HG03378 (cell line): ENCODE results near the gene ABHD2.
A peak's percentile ranks its signal among the peaks of the same experiment; 100 is the strongest.
"Not testable (repeated sequence)": the region's sequence is repeated elsewhere in the genome, so short reads cannot be mapped to it uniquely, and the experiment has no call there.

ENCODE experiments used
- ATAC-seq: cut with Tn5 transposase; IDR thresholded peaks from one replicate; pipeline ENCODE4 v1.9.1; 2021; ENCODE audit warnings: mild to moderate bottlenecking, moderate library complexity; ENCODE audit not compliant: unreplicated experiment

Gene ABHD2, protein sequence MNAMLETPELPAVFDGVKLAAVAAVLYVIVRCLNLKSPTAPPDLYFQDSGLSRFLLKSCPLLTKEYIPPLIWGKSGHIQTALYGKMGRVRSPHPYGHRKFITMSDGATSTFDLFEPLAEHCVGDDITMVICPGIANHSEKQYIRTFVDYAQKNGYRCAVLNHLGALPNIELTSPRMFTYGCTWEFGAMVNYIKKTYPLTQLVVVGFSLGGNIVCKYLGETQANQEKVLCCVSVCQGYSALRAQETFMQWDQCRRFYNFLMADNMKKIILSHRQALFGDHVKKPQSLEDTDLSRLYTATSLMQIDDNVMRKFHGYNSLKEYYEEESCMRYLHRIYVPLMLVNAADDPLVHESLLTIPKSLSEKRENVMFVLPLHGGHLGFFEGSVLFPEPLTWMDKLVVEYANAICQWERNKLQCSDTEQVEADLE

DNA sequence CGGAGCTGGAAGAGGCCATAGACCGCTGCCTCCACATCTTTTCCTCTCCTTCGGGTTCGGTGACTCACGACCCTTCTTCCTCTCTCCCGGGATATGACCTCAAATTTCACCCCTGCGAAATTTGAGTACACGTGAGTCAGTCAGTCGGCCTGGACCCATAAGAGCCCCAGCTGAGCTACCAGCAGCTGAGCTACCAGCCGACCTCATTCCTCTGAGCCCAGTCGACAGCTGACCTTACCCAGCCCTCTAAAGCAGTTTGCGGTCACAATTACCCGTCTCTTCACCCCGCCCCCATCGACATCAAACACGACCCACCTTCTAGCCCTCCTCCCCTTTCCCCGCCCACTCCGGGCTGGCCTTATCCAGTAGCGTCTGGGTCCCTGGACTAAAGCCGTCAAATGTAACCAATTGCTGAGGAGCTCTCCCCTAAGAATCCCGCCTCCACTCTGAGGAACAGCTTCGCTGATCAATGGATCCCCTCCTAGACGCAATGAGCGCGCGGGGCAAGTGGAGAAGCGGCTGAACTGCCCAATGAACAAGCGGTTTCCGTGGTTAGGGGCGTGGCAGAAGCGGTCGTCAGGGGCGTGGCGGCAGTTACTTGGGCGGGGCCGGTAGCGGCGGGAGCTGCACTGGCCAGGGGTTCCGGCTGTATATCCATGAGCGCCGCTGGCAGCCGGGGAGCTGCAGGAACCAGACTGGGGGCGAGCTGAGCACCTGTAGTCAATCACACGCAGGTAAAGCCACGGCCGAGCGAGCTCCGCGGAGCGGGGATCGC lies at the start of gene ABHD2:
Gene ABHD2 (plus strand): TSS at position 627 of the 775 bp plus-strand sequence. CDS start 27,872 bp downstream, outside the sequence.
- ATAC-seq, result peak; percentile 95

DNA sequence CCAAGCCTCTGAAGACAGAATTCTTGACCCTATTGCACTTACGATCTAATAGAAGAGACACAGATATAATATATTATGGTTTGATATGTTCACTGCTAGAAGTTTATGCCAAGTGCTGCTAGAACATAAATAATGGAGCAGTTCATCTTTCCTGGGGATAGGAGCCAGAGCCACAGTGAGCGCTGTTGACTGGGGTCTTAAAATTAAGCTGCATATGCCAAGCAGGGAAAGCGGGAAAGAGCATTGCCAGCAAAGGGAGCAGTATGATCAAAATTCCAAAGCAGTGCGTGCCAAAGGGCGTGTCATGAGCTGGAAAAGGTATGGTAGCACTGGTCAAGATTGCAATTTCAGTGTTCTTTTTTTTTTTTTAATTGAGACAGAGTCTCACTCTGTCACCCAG lies 49.1 kb upstream of the ABHD2 start:
- no peak for ATAC-seq

DNA sequence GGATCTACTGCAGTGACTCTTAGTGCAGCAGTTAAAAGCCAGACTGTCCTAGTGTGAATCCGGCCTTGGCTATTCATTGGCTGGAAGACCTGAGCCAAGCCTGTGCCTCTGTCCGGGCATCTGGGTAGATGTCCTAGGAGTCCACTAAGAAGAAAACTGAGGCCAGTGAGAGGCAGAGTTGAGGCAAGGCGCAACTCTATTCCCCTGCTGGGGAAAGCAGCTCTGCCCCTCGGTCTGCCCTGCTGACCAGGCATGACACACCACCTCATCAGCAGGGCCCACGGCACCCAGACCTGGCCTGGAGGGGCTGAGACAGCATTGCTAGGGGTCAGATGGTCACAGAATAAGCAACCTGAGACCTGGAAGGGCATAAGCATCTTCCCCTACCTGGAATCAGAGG lies 46.7 kb upstream of the ABHD2 start:
- no peak for ATAC-seq

DNA sequence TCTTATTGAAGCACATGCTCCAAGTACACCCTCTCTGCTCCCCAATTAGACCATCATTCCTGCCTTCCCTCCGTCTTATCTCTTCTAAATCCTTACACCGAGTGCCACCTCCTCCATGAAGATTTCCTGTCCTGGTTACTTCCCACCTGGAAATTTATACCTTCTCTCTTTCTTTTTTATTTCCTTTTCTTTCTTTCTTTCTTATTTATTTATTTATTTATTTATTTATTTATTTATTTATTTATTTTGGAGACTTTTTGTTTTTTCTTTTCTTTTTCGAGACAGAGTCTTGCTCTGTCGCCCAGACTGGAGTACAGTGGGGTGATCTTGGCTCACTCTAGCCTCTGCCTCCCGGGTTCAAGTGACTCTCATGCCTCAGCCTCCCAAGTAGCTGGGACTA lies 45.9 kb upstream of the ABHD2 start:
- no peak for ATAC-seq

DNA sequence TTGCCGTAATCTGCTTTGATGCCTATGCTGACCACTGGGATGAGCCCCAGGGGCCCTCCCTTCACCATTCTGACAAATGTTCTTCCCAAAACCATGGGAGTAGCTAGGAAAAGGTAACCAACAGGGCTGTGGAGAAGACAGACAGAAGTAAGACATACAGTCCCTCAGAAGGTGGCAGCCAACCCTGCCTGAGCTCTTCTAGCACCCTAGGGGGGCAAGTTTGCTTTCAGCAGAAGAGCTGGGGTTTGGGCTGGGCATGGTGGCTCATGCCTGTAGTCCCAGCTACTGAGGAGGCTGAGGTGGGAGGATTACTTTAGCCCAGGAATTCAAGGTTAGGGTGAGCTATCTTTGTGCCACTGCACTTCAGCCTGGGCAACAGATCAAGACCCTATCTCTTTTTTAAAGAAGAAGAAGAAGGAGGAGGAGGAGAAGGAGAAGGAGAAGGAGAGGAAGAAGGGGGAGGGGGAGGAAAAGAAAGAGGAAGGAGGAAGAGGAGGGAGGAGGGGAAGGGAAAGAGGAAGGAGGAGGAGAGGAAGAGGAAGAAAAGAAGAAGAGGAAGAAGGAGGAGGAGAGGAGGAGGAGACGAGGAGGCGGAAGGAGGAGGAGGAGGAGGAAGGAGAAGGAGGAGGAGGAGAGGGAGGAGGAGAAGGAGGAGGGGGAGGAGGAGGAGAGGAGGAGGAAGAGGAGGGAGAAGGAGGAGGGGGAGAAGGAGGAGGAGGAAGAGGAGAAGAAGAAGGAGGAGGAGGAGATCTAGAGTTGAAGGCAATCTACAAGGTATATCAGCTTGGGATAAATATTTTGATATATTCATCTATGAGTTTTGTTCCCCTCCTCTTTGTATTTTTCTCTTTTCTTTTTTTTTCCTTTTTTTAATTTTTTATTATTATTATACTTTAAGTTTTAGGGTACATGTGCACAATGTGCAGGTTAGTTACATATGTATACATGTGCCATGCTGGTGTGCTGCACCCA lies 44.9 kb upstream of the ABHD2 start:
- no peak for ATAC-seq

DNA sequence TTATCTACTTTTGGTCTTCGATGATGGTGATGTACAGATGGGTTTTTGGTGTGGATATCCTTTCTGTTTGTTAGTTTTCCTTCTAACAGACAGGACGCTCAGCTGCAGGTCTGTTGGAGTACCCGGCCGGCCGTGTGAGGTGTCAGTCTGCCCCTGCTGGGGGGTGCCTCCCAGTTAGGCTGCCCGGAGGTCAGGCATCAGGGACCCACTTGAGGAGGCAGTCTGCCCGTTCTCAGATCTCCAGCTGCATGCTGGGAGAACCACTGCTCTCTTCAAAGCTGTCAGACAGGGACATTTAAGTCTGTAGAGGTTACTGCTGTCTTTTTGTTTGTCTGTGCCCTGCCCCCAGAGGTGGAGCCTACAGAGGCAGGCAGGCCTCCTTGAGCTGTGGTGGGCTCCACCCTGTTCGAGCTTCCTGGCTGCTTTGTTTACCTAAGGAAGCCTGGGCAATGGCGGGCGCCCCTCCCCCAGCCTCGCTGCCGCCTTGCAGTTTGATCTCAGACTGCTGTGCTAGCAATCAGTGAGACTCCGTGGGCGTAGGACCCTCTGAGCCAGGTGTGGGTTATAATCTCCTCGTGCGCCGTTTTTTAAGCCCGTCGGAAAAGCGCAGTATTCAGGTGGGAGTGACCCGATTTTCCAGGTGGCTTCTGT lies 39.1 kb upstream of the ABHD2 start:
- not testable (repeated sequence) for ATAC-seq

DNA sequence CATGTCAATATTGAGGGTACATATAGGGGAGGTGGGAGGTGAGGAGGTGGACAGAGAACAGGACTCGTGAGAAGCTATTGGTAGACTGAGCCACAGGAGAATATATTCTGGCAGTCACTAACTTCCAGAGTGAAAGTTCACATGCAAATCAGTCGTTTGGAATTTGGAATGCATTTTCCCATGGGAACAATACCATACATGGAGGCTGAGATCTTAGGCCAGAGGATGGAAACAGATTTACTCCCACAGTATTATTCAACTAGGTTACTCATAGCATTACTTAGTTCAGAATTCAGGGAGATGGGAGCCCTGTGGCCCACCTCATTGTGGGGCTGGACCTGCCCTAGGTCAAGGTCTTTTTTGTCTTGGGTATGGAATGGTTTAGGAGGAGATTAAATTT lies 36.4 kb upstream of the ABHD2 start:
- no peak for ATAC-seq

DNA sequence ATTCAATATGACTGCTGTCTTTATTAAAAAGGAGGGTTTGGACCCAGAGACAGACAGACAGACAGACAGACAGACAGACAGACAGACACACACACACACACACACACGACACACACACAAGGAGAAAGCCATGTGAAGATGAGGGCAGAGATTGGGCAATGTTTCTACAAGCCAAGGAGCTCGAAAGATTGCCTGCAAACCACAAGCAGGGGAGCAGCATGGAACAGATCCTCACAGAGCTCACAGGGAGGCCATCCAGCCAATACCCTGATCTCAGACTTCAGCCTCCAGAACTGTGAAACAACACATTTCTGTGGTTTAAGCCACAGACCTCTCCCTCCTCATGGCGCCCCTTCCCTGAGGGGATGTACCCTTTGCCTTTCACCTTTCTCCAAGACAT lies 35.8 kb upstream of the ABHD2 start:
- no peak for ATAC-seq

DNA sequence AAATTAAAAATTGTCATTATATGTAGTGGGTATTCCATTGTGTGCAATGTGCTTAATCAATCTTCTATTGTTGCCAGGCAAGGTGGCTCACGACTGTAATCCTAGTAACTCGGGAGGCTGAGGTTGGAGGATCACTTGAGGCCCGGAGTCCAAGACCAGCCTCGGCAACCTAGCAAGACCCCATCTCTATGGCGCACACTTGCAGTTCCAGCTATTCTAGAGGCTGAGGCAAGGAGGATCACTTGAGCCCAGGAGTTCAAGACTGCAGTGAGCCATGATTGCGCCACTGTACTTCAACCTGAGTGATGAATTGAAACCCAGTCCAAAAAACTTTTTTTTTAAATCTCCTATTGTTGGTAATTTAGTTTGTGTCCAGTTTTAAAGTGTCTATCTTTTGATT lies 33.4 kb upstream of the ABHD2 start:
- no peak for ATAC-seq

DNA sequence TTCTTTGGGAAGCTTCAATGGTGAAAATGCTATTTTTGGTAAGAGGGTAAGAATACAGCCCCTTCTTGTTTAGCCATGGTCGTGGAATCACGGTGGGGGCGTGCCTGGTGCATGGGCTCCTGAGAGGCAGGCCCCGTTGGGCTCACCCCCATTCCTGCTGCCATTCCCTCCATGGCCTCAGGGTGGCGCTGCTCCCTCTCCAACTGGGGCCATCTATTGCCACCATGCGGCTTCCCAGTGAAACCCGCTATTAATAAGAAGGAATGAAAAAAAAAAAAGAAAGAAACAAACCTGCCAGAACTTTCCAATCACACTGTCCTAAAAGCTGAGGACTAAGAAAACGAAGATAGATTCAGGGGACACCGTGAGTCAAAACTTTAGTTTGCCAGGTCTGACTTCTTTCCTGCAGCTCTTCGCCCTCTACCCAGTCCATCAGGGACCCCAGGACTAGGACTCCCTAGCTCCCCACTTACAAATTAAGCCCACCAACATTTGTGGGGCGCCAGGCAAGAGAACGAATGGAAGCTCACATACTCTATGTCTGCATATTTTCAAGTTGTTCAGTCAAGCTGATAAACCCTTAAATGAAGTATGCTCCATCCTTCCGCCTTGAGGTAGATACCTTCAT lies 30.6 kb upstream of the ABHD2 start:
- peak; percentile 67 for ATAC-seq

DNA sequence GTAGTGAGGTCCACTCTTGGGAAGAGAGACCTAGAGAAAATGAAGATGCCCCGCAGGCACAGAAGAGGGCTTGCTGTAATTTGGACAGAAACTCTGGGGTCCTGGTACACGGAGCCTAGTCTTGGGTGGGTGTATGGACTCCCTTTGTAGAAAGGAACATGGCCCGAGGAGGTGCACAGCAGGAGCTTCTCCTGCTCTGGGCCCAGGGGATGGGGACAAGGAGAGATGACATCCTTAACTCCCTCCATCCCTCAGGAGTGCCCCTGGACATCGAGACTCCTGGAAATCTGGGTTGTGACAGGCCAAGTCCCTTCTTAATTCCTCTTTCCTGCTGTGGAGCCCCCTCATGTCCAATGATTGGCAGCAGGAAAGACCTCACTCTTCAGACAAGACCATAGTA lies 29.9 kb upstream of the ABHD2 start:
- ATAC-seq, result no peak

DNA sequence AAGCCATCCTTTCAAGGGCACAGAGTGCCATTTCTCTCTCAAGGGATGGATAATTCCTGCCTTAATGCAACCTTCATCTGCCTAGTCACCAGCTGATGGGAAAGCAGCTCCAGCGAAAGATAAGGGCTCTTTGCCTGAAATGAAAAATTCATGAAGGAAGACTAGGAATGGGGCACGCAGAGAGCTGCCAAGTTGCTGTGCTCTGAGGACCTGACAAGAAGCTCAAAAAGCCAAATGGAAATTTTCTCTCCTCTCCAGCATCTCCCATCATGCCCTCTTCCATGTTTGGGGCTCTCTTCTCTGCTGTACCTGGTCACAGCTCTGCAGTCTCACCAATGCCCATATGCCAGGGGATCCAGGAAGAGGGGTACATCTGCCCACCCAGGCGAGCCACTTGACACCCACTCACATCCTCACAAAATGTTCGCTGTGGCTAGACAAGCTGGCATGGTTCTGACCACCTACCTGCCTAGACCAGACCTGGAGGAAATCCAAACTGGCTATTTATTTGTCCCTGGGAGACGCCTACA lies 29.3 kb upstream of the ABHD2 start:
- no peak for ATAC-seq

DNA sequence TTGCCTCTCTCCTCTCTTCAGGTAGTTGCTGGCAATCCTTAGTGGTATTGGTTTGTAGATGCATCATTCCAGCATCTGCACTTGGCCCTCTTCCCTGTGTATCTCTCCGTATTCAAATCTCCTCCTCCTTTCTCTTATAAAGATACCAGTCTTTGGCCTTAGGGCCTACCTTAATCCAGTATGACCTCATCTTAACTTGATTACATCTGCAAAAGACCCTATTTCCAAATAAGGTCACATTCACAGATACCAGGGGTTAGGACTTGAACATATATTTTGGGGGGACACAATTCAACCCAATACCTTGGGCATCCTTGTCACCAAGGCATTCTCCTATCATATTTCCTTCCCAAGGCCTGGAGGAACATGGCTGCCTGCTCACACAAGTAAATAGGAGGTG lies 22.0 kb upstream of the ABHD2 start:
- no peak for ATAC-seq

DNA sequence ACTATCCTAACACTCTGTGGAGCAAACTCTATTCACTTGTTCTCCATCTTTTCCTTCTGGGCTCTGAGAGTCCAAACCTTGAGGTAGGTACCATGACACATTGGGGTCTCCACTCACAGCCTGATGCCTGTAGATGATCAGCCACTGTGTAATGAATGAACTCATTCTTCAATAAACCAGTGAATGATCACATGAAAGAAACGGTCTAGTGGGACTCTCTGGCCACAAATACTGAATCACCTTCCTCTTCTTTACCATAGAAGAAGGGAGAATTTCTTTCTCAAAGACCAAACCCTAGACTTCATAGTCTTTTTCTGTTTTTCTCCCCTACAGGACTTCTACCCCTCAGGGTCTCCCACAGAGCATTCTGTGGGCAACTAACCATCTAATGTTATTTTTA lies 20.5 kb upstream of the ABHD2 start:
- peak; percentile 57 for ATAC-seq

DNA sequence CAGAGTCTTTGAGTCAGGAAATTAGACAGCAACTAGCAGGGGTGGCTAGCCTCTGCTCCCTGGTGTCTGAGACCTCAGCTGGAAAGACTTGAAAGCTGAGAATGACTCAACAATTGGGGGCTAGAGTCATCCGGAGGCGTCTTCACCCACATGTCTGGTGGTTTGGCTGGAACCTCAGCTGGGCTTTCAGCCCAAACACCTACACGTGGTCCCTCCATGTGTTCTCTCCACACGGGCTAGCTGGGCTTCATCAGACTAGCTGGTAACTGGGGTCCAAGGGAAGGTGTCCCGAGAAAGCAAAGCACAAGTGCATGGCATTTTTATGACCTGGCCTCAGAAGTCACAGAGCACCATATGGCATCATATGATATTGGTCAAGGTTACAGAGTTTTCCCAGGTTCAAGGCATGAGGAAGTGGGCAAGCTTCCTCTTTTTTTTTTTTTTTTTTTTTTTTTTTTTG lies 19.9 kb upstream of the ABHD2 start:
- peak; percentile 89 for ATAC-seq

DNA sequence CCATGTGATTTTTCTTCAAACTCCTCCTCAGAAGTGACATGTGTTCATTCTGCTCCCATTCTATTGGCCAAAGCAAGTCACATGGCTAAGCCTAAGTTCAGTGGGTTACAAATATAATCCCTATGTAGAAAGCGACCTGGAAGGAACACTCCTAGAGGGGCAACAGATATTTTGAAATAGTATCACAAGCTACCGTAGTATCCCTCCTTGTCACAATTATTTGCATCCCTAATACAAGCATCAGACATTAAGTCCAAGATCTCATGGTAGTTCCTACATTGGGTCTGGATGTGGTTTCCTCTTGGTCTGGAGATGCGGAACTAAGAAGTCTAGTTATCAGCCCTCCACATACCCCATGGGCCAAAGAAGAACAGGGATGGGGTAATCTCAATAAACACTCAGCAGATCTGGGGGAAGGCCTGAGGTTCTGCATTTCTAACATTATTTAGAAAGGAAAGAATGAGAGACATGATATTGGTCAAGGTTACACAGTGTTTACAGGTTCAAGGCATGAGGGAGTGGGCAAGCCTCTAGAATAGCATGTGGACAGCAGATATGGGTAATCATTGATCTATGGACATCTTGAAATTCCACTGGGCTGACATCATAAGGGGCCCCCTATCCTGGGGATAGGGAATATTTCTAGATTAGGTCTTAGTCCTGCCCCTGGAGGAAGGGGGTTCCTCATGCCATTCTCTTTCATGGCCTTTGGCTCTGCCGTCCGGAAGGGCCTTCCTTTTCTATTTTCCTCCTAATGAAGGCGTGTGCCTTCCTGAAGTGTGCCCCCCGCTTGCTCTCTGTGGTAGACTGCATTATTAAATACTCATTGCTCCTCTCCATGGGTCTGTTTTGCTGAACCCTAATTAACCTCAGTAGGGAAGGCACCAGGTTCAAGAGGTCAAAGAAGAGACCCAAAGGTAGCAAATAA lies 17.8 kb upstream of the ABHD2 start:
- no peak for ATAC-seq

DNA sequence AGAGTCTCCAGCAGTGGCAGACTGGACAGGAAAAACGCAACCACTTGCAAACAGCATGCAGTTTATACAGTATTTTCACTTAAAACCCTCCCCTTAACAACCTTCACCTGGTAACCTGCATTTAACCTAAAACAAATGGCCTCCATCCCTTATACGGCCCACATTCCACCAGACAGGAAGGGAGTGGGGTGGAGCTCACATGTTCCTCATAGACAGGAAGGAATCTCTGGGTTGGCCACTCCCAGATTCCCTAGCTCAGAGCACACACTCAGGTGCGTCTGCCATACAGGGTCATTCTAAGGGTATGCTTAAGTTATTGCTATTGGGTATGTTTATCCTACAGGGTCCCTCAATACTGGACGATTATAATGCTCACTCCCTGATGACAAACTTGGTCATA lies 16.8 kb upstream of the ABHD2 start:
- no peak for ATAC-seq

DNA sequence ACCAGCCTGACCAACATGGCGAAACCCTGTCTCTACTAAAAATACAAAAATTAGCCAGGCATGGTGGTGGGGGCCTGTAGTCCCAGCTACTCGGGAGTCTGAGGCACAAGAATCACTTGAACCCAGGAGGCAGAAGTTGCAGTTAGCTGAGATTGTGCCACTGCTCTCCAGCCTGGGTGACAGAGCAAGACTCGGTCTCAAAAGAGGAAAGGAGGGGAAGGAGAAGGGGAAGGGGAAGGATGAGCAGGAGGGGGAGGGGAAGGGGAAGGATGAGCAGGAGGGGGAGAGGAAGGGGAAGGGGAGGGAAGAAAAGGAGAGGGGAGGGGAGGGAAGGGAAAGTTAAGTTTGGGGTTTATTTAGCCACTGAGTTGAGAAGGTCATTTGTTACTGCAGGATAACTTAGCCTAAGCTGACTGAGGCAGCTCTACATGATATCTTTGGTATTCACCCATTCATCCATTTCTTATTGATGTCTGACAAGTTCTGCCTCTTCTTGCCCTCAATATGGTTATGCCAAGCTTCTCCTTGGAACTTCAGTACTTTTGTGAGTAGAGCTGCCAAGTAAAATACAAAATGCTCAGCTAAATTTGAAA lies 15.9 kb upstream of the ABHD2 start:
- no peak for ATAC-seq
